HFF-Myc (cell line): ENCODE data around the gene MBTPS1.

Source experiments
- DNase-seq: peaks from one replicate; pipeline ENCODE4 v3.0.0-alpha.2; 2011; ENCODE audit warnings: low read depth; ENCODE audit errors: extremely low read depth
- H3K4me3 ChIP-seq: replicated peaks from 2 replicates; pipeline ENCODE4 v1.5.1; 2011; ENCODE audit warnings: low read depth, mild to moderate bottlenecking, control low read depth, low read length
- CTCF ChIP-seq: IDR thresholded peaks from 2 replicates; pipeline ENCODE4 v1.5.1; 2012; ENCODE audit warnings: mild to moderate bottlenecking, low read depth, low read length, control low read depth; ENCODE audit errors: missing control alignments

The MBTPS1 gene

GRCh38 chr16:84116720-84117493 is at the start of gene MBTPS1:
Gene MBTPS1, minus strand, starts transcription at chr16:84116942. Its CDS starts 15,159 bp downstream, at chr16:84101783.
- TF ChIP-seq CTCF: no peak
- peak; percentile 86 for DNase-seq
- peak within 1 kb of the TSS; percentile 95 for H3K4me3 ChIP-seq

DNA sequence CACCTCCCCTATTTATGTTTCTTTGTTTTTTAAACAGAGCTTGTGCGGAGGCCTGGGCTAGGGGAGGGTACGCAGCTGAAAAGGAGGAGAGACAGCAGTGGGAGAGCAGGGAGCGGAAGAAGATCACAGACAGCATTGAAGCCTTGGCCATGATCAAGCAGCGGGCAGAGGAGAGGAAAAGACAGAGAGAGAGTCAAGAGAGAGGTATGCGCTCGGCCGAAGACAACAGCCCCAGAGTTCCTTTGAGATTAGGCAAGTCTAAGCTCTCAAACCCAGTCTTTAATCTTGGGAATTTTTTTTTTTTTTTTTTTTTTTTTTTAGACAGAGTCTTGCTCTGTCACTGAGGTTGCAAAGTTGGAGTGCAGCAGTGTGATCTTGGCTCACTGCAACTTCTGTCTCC is 49.0 kb upstream of the MBTPS1 start:
- TF ChIP-seq CTCF: no peak
- DNase-seq: no peak
- H3K4me3 ChIP-seq: no peak overlapping the region

GRCh38 chr16:84161801-84162200 is 45.1 kb upstream of the MBTPS1 start:
- no peak for DNase-seq
- no peak overlapping the region for H3K4me3 ChIP-seq
- TF ChIP-seq CTCF: no peak

- no peak for DNase-seq
- TF ChIP-seq CTCF: no peak
- H3K4me3 ChIP-seq: no peak overlapping the region
Measured at GRCh38 chr16:84161037-84161436, 44.3 kb upstream of the MBTPS1 start.

GRCh38 chr16:84159800-84160199 is 43.1 kb upstream of the MBTPS1 start:
- no peak for DNase-seq
- no peak for TF ChIP-seq CTCF

GRCh38 chr16:84159007-84159406 is 42.3 kb upstream of the MBTPS1 start:
- no peak for DNase-seq
- H3K4me3 ChIP-seq: no peak overlapping the region

More at GRCh38 chr16:84159800-84160199, 43.1 kb upstream of the MBTPS1 start:
- H3K4me3 ChIP-seq: no peak overlapping the region

More at GRCh38 chr16:84159007-84159406, 42.3 kb upstream of the MBTPS1 start:
- no peak for TF ChIP-seq CTCF
